H1 (cell line): Measurements from ENCODE around the gene CMTM3. TPM values are rescaled to one million over a fixed set of nuclear protein-coding genes. Genes with fewer than 3 reads are reported as not detected.

ENCODE experiments used
- CTCF ChIA-PET: fragments of 300-600 bp; sonication (Branson Sonifier 250); formaldehyde crosslinking; loops from one replicate; lab custom pipeline; 2021; ENCODE audit not compliant: partially characterized antibody; lab: Charles Lee
- POLR2A ChIA-PET: fragments of 300-600 bp; sonication (Branson Sonifier 250); formaldehyde crosslinking; loops from one replicate; lab custom pipeline; 2021; ENCODE audit warnings: inconsistent platforms; ENCODE audit not compliant: partially characterized antibody; lab: Charles Lee
- DNase-seq, 2 experiments: peaks; one replicate each; pipeline versions ENCODE4 v3.0.0 to v3.0.0-alpha.2; 2010 to 2022; ENCODE audit warnings: low spot score in 2 of 2, low read depth in 1 of 2, mixed read lengths in 1 of 2
- FAIRE-seq: peaks from 2 replicates; lab custom pipeline; 2011; peaks lifted over from hg19 to GRCh38; lab: Jason Lieb, UNC
- H2AFZ ChIP-seq: 2 replicates; pipeline ENCODE4 v1.8.1; 2012; ENCODE audit warnings: low read length, inconsistent platforms
- H2AK5ac ChIP-seq: 2 replicates; pipeline ENCODE4 v1.6.1; 2013; ENCODE audit warnings: low read depth, low read length
- H2BK120ac ChIP-seq: replicated peaks from 2 replicates; pipeline ENCODE3; 2013; ENCODE audit warnings: low read depth, low read length, inconsistent platforms
- H2BK12ac ChIP-seq: 2 replicates; pipeline ENCODE4 v1.6.1; 2013; ENCODE audit warnings: low read depth, low read length
- H2BK15ac ChIP-seq: 2 replicates; pipeline ENCODE4 v1.6.1; 2013; ENCODE audit warnings: low read length
- H2BK20ac ChIP-seq: 2 replicates; pipeline ENCODE4 v1.6.1; 2013; ENCODE audit warnings: low read length
- H2BK5ac ChIP-seq: 2 replicates; pipeline ENCODE4 v1.6.1; 2013; ENCODE audit warnings: low read depth, low read length
- H3K14ac ChIP-seq: 2 replicates; pipeline ENCODE4 v1.6.1; 2013; ENCODE audit warnings: inconsistent platforms; ENCODE audit not compliant: insufficient read length
- H3K18ac ChIP-seq: 2 replicates; pipeline ENCODE4 v1.6.1; 2013; ENCODE audit warnings: low read length; ENCODE audit errors: extremely low read depth
- H3K23ac ChIP-seq: 2 replicates; pipeline ENCODE4 v1.6.1; 2013; ENCODE audit warnings: inconsistent platforms; ENCODE audit not compliant: insufficient read length
- H3K23me2 ChIP-seq: 2 replicates; pipeline ENCODE4 v1.6.1; 2013; ENCODE audit warnings: low read depth, low read length
- H3K27ac ChIP-seq: 2 replicates; pipeline ENCODE4 v1.6.1; 2011; ENCODE audit warnings: low read depth, low read length, inconsistent platforms
- H3K27me3 ChIP-seq, 4 experiments: replicated peaks in 1 of 4; 1 replicate in 1 of 4; 2 replicates in 3 of 4; pipeline versions ENCODE4 v1.6.1 to v1.8.1; 2011 to 2013; ENCODE audit warnings: low read length in 3 of 4, mild to moderate bottlenecking in 3 of 4, inconsistent platforms in 2 of 4, mixed read lengths in 2 of 4, moderate library complexity in 1 of 4; ENCODE audit not compliant: control insufficient read depth in 3 of 4, insufficient read depth in 3 of 4; ENCODE audit errors: extremely low read depth in 1 of 4
- H3K36me3 ChIP-seq, 4 experiments: 2 replicates each; pipeline versions ENCODE4 v1.6.1 to v1.8.1; 2011 to 2013; ENCODE audit warnings: mild to moderate bottlenecking in 4 of 4, low read length in 3 of 4, moderate library complexity in 2 of 4, control low read depth in 1 of 4, inconsistent platforms in 1 of 4; ENCODE audit not compliant: insufficient read depth in 4 of 4, control insufficient read depth in 2 of 4
- H3K4ac ChIP-seq: replicated peaks from 2 replicates; pipeline ENCODE3; 2013; ENCODE audit warnings: low read length, low read depth, mixed read lengths, inconsistent platforms; ENCODE audit not compliant: insufficient read length
- H3K4me1 ChIP-seq, 4 experiments: replicated peaks in 1 of 4; 1 replicate in 1 of 4; 2 replicates in 3 of 4; pipeline versions ENCODE4 v1.6.1 to v1.8.1; 2011 to 2013; ENCODE audit warnings: low read length in 3 of 4, inconsistent platforms in 2 of 4, mixed read lengths in 1 of 4; ENCODE audit not compliant: insufficient read depth in 4 of 4, control insufficient read depth in 3 of 4
- H3K4me2 ChIP-seq, 2 experiments: 2 replicates each; pipeline versions ENCODE4 v1.6.1 to v1.8.1; 2011 to 2013; ENCODE audit warnings: low read depth in 2 of 2, low read length in 2 of 2, control low read depth in 1 of 2, inconsistent platforms in 1 of 2, mild to moderate bottlenecking in 1 of 2; ENCODE audit not compliant: insufficient read depth in 1 of 2
- H3K4me3 ChIP-seq, 4 experiments: fragments of 200-600, 300-600 bp in 1 of 4; sonication (generic), shearing (Covaris generic), sonication (Bioruptor Twin) in 1 of 4; 2 replicates each; pipeline versions ENCODE4 v1.5.1 to v1.8.1; 2011 to 2016; ENCODE audit warnings: low read length in 4 of 4, low read depth in 3 of 4, control low read depth in 2 of 4, inconsistent platforms in 2 of 4, mild to moderate bottlenecking in 2 of 4, mixed read lengths in 1 of 4, moderate library complexity in 1 of 4; ENCODE audit not compliant: insufficient read depth in 2 of 4; ENCODE audit errors: extremely low read depth in 1 of 4
- H3K56ac ChIP-seq: replicated peaks from 2 replicates; pipeline ENCODE3; 2013; ENCODE audit warnings: low read depth, mild to moderate bottlenecking, mixed read lengths, low read length, inconsistent platforms; ENCODE audit not compliant: insufficient read length
- H3K79me1 ChIP-seq: 2 replicates; pipeline ENCODE4 v1.6.1; 2013; ENCODE audit warnings: low read depth, low read length, control low read depth
- H3K79me2 ChIP-seq, 2 experiments: 2 replicates each; pipeline versions ENCODE4 v1.6.1 to v1.8.1; 2012 to 2013; ENCODE audit warnings: low read length in 2 of 2, mild to moderate bottlenecking in 2 of 2, inconsistent platforms in 1 of 2; ENCODE audit not compliant: insufficient read depth in 2 of 2, control insufficient read depth in 1 of 2
- H3K9ac ChIP-seq, 4 experiments: replicated peaks in 1 of 4; 1 replicate in 1 of 4; 2 replicates in 3 of 4; pipeline versions ENCODE4 v1.6.1 to v1.8.1; 2011 to 2013; ENCODE audit warnings: low read depth in 3 of 4, low read length in 3 of 4, control low read depth in 2 of 4, mild to moderate bottlenecking in 2 of 4, moderate library complexity in 2 of 4, inconsistent platforms in 1 of 4; ENCODE audit errors: extremely low read depth in 1 of 4
- H3K9me3 ChIP-seq, 2 experiments: 2 replicates each; pipeline versions ENCODE4 v1.6.1 to v1.8.1; 2012 to 2013; ENCODE audit warnings: mild to moderate bottlenecking in 2 of 2, moderate library complexity in 2 of 2, control low read depth in 1 of 2, inconsistent platforms in 1 of 2, low read depth in 1 of 2, low read length in 1 of 2, mixed read lengths in 1 of 2; ENCODE audit not compliant: insufficient read depth in 2 of 2
- H4K20me1 ChIP-seq, 2 experiments: replicated peaks in 1 of 2; 2 replicates each; pipeline versions ENCODE3 to v1.8.1; 2011 to 2013; ENCODE audit warnings: inconsistent platforms in 2 of 2, low read length in 2 of 2, mild to moderate bottlenecking in 1 of 2; ENCODE audit not compliant: insufficient read depth in 2 of 2, control insufficient read depth in 1 of 2
- H4K5ac ChIP-seq: 2 replicates; pipeline ENCODE4 v1.6.1; 2013; ENCODE audit warnings: low read length, low read depth, mixed read lengths, inconsistent platforms; ENCODE audit not compliant: insufficient read length
- H4K8ac ChIP-seq: 2 replicates; pipeline ENCODE4 v1.8.0; 2013; ENCODE audit warnings: mild to moderate bottlenecking, moderate library complexity, low read length, inconsistent platforms; ENCODE audit not compliant: insufficient read depth; ENCODE audit errors: extremely low read depth
- H4K91ac ChIP-seq: replicated peaks from 2 replicates; pipeline ENCODE3; 2013; ENCODE audit warnings: low read length, mixed read lengths, inconsistent platforms; ENCODE audit not compliant: insufficient read length
- CEBPB ChIP-seq: IDR thresholded peaks from 2 replicates; pipeline ENCODE4 v1.6.1; 2012; ENCODE audit warnings: low read depth, low read length
- EZH2 ChIP-seq: fragments of 200-600 bp; sonication (generic); IDR thresholded peaks from 2 replicates; pipeline ENCODE4 v1.7.1; 2012; ENCODE audit warnings: low read depth, mild to moderate bottlenecking, moderate library complexity, low read length, inconsistent platforms; ENCODE audit not compliant: severe bottlenecking
- TEAD4 ChIP-seq: IDR thresholded peaks from 2 replicates; pipeline ENCODE4 v1.6.1; 2012; ENCODE audit warnings: low read depth, low read length, inconsistent platforms, mixed read lengths
- WGBS, 2 experiments: shearing (Covaris generic) in 1 of 2; methylation state at CpG; one replicate each; pipeline versions ENCODE4 v1.1.6 to v1.1.7; 2013 to 2015; ENCODE audit warnings: low lambda C conversion rate in 2 of 2, mixed read lengths in 2 of 2, inconsistent platforms in 1 of 2, low coverage in 1 of 2, missing lambda C conversion rate in 1 of 2; ENCODE audit not compliant: insufficient replicate concordance in 2 of 2, insufficient coverage in 1 of 2, insufficient read length in 1 of 2; ENCODE audit errors: extremely low coverage in 1 of 2, missing lambda C conversion rate in 1 of 2; 5-methylcytosine and 5-hydroxymethylcytosine counted together
- polyA plus RNA-seq, 7 experiments: library from polyadenylated mRNA; depleted of rRNA in 3 of 7; stranded (reverse) in 5 of 7; unstranded in 2 of 7; fragments of >200 nt in 5 of 7; fragments of 200-250 nt in 2 of 7; gene quantifications; 1 replicate in 5 of 7; 2 replicates in 1 of 7; 4 replicates in 1 of 7; pipeline versions ENCODE4 v1.2.1 to v1.2.3, GENCODE V29; 2011 to 2013; ENCODE audit warnings: missing spikeins in 2 of 7, mixed read lengths in 2 of 7
- total RNA-seq: library from RNA; stranded (reverse); fragmentation: NEBNext Ultra II Directional; extraction: Animal tissue kit (Norgen Biotek cat#: 25700); gene quantifications from 2 replicates; pipeline ENCODE4 v1.2.1, GENCODE V29; 2021

The CMTM3 gene
- total and polyA plus RNA-seq, 2 of the 8 experiments (the other 6 are each of a cell fraction or from before 2014, with no cell fraction given) = 24.7 to 24.8 TPM

DNA sequence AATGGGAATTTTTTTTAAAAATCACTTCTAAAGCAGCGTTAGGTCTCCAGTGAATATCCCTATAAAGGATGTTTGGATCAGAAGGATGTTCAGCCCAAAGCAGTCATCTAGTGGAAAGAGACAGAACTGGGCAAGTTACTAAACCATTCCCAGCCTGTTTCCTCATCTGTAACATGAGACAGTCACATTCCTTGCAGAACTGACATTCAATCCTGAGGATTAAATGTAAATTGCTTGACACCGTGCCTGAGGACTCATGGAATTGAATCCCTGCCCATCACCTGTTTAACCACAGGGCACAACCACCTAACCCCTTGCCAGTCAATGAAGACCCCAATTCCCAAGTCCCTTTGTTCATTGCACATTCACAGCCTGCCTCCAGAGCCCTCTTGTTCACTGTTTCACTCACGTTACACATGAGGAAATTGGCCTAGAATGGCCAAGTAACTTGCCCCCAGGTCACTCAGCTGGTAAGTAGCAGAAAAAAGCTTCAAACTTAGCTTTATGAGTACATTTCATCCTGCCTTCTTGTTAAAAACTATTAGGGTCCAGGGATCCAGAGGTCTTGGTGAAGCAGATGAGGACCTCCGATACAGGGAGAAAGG, 23.8 kb upstream of the CMTM3 start:
- Histone ChIP-seq H2BK120ac (no peak overlapping the region), H2AK5ac (no peak overlapping the region), H3K4ac (no peak overlapping the region), H4K5ac (no peak overlapping the region), H2AFZ (no peak overlapping the region), H3K23me2 (peaks cover 4% of the 10 kb centered on the region), H4K8ac (no peak overlapping the region), H3K14ac (no peak overlapping the region), H4K20me1 (no peaks in the 10 kb centered on the region), H3K4me3 (no peak overlapping the region; a peak in 1 of 8 replicates), H3K4me1 (peaks cover 0 to 11% (median 10%) of the 10 kb centered on the region in 4 experiments), H2BK12ac (no peak overlapping the region), H3K4me2 (peak overlapping the region; percentile 20 to 23; a peak in 1 of 4 replicates), H2BK20ac (no peak overlapping the region), H2BK15ac (no peak overlapping the region), H3K23ac (no peak overlapping the region), H2BK5ac (no peak overlapping the region), H3K36me3 (no peaks in the 10 kb centered on the region), H3K79me1 (no peaks in the 10 kb centered on the region), H3K79me2 (no peaks in the 10 kb centered on the region), H3K27ac (no peak overlapping the region), H3K56ac (no peak overlapping the region), H3K27me3 (peaks cover 19 to 30% (median 27%) of the 10 kb centered on the region in 4 experiments), H3K9me3 (no peaks in the 10 kb centered on the region), H3K9ac (no peak overlapping the region), H4K91ac (no peak overlapping the region), H3K18ac (no peak overlapping the region)
- CTCF ChIA-PET = interaction anchor here (0.7 to 4.7 kb wide), 14 partner anchors 9 to 239 kb away, joined by 3 to 30 read pairs (median 4); no protein-coding TSS in a partner anchor
- DNase-seq (no peak), FAIRE-seq (no peak)
- POLR2A ChIA-PET = no interaction called here
- 62% methylated on average over 4 of the region's 4 CpGs; no CpG with 5 or more reads in 1 of the 2 experiments for WGBS, 2 experiments
- TF ChIP-seq EZH2 = no peak
- TF ChIP-seq TEAD4 = peak; percentile 82
- TF ChIP-seq CEBPB = peak; percentile 57
